SK-N-MC (cell line): Measurements from ENCODE around the gene PTGR3.

Experiments
- EZH2 ChIP-seq: fragments of 200-600 bp; sonication (generic); IDR thresholded peaks from one replicate; pipeline ENCODE4 v1.6.1; 2017; ENCODE audit warnings: antibody characterized with exemption
- FOXP2 ChIP-seq: optimal IDR thresholded peaks from 2 replicates; pipeline ENCODE3; 2011; ENCODE audit warnings: mild to moderate bottlenecking, moderate library complexity; ENCODE audit not compliant: insufficient read depth; ENCODE audit errors: extremely low read length, control extremely low read depth
- POLR2AphosphoS5 ChIP-seq: IDR thresholded peaks from 2 replicates; pipeline ENCODE4 v1.6.1; 2012; ENCODE audit warnings: mild to moderate bottlenecking, low read depth, low read length, borderline replicate concordance

DNA sequence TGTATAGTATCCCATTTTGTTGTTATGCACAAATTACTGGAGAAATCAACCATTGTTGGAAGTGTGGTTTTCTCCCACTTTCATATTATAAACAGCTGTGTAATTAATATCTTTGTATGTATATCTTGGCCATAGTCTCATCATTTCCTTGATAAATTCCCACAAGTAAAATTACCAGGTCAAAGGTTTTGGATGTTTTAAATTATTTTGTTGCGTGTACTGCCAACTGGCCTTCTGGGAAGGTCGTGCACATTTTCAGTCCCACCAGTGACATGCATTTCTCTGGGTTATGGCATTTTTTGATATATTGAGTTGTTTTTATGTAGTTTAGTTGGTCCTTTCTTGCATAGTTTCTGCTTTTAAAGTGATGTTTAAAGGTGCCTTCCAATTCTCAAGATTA lies 43.2 kb upstream of the PTGR3 start:
- TF ChIP-seq POLR2AphosphoS5, result no peak
- no peak for TF ChIP-seq EZH2
- TF ChIP-seq FOXP2, result no peak
